HG03558 (cell line): ENCODE data around the gene RHOXF2B.

ENCODE experiments used
- ATAC-seq: cut with Tn5 transposase; IDR thresholded peaks from one replicate; pipeline ENCODE4 v1.9.1; 2021; ENCODE audit warnings: moderate number of reproducible peaks; ENCODE audit not compliant: unreplicated experiment; ENCODE audit errors: extremely low read depth

RHOXF2B gene

GRCh38 chrX:120022763-120023162 lies 54.7 kb downstream of the RHOXF2B start:
- ATAC-seq, result no peak
